ENCODE measurements around the gene GNAZ. TPM values are rescaled to one million over a fixed set of nuclear protein-coding genes. Genes with fewer than 3 reads are reported as not detected.

Gene GNAZ
- total and polyA plus RNA-seq, 2 donors (not counting 1 experiment from before 2014, with no cell fraction given) = 2.8 to 9.1 TPM

DNA sequence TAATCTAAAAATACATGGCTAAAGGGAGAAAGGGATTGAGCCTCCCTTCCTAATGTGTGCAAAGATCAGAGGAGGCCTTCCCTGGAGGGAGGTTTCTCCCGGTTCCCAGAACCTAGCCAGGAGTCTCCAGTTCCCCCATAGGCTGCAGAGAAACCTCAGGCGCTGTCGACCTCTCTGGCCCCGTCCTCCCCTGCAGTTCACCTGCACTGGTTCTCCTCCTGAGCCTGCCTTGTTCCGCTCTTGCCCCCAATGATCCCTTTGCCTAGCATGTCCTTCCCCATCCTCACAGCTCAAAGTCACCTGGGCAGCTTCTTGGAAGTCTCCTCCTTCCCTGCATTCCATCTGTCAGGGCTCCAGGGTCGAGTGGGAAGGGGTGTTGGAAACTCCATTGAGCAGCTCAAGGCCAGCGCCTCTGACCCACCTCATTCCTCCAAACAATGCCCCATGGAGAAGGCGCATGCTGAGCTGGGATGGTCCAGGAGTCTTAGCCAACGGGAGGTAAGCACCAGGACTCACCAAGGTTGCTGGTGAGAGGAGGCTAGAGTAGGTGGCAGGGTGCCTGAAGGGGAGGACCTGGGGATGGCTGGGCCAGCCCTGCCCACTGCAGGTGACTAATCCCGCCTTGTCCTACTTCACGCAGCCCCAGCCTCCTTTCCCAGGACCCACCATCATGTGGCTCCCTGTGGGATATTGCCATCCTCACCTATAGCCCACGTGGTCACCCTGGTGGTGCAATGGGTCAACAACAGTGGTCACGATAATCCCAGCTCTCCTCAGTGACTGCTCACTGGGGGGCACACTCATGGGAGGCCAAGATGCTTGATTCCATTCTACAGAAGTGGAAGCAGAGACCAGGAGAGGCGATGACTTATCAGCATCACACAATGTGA, 56.1 kb downstream of the GNAZ start:
- Mint-ChIP-seq H3K27me3 (no peaks in the 10 kb centered on the region), H3K4me1 (peaks cover 4% of the 10 kb centered on the region), H3K27ac (no peak overlapping the region), H3K4me3 (no peak overlapping the region), H3K9me3 (ENCODE audit: insufficient read depth) (no peaks in the 10 kb centered on the region)
- H3K36me3 ChIP-seq (replicated peaks in 1 of 2; ENCODE audit: control extremely low read depth in 1 of 2, control insufficient read depth in 1 of 2, extremely low read depth in 1 of 2, insufficient read depth in 2 of 2, low read length in 1 of 2) = no peaks in the 10 kb centered on the region
- H3K4me2 ChIP-seq (replicated peaks; ENCODE audit: low read depth, low read length, poor library complexity, severe bottlenecking) = no peak overlapping the region
- H3K79me2 ChIP-seq (ENCODE audit: control insufficient read depth, insufficient read depth, low read length) = no peaks in the 10 kb centered on the region
- CTCF ChIA-PET = interaction anchor here (0.6 to 17.0 kb wide), 3 partner anchors 18 to 978 kb away, joined by 3 to 556 read pairs (median 3); no protein-coding TSS in a partner anchor
- 91% methylated on average over 9 of the region's 14 CpGs for WGBS (ENCODE audit: insufficient coverage)
- intact Hi-C loops (cut with micrococcal nuclease) = no loop called here
- no peaks in the 10 kb centered on the region for H3K4me1 ChIP-seq (ENCODE audit: control insufficient read depth in 2 of 2, insufficient read depth in 2 of 2, low read length in 2 of 2)
- ATAC-seq (ENCODE audit: low read depth) = no peak
- no peak overlapping the region for H2AFZ ChIP-seq (ENCODE audit: insufficient read depth, low read depth, low read length, poor library complexity, severe bottlenecking)
- H3K27ac ChIP-seq (ENCODE audit: low read length in 2 of 2) = no peak overlapping the region
- no peaks in the 10 kb centered on the region for H4K20me1 ChIP-seq (ENCODE audit: control insufficient read depth, insufficient read depth, low read length, poor library complexity, severe bottlenecking)
- POLR2A ChIA-PET = no interaction called here
- TF ChIP-seq EZH2 (IDR thresholded peaks at IDR 0.05; ENCODE audit: borderline replicate concordance, insufficient read depth, low read depth, low read length, poor library complexity, severe bottlenecking) = no peak
- TF ChIP-seq, protein P1, sequence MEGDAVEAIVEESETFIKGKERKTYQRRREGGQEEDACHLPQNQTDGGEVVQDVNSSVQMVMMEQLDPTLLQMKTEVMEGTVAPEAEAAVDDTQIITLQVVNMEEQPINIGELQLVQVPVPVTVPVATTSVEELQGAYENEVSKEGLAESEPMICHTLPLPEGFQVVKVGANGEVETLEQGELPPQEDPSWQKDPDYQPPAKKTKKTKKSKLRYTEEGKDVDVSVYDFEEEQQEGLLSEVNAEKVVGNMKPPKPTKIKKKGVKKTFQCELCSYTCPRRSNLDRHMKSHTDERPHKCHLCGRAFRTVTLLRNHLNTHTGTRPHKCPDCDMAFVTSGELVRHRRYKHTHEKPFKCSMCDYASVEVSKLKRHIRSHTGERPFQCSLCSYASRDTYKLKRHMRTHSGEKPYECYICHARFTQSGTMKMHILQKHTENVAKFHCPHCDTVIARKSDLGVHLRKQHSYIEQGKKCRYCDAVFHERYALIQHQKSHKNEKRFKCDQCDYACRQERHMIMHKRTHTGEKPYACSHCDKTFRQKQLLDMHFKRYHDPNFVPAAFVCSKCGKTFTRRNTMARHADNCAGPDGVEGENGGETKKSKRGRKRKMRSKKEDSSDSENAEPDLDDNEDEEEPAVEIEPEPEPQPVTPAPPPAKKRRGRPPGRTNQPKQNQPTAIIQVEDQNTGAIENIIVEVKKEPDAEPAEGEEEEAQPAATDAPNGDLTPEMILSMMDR (IDR thresholded peaks at IDR 0.05) = no peak
- H3K9me3 ChIP-seq (ENCODE audit: control extremely low read depth in 1 of 3, control insufficient read depth in 2 of 3, insufficient read depth in 1 of 3, low read length in 2 of 3) = no peaks in the 10 kb centered on the region
- DNase-seq = no peak
- no peak overlapping the region for H3K9ac ChIP-seq (ENCODE audit: low read length)
- no peak overlapping the region for H3K4me3 ChIP-seq (ENCODE audit: control extremely low read depth in 1 of 5, extremely low read depth in 1 of 5, insufficient read depth in 1 of 5, low read depth in 2 of 5, low read length in 4 of 5)
- no peaks in the 10 kb centered on the region for H3K27me3 ChIP-seq (replicated peaks in 1 of 4; ENCODE audit: control extremely low read depth in 1 of 4, control insufficient read depth in 3 of 4, insufficient read depth in 4 of 4, low read length in 3 of 4)

All from B cell (primary cell).